Choroid plexus epithelial cell (primary cell): ENCODE results near the gene C2orf69.

Source experiments
- DNase-seq: peaks from one replicate; pipeline ENCODE4 v3.0.0-alpha.2; 2010; ENCODE audit warnings: low read depth
- H3K4me3 ChIP-seq: 2 replicates; pipeline ENCODE4 v1.5.1; 2011; ENCODE audit warnings: low read depth, mild to moderate bottlenecking, control low read depth, low read length, moderate library complexity
- TF ChIP-seq, protein P1 (sequence below): conservative IDR thresholded peaks from 2 replicates; pipeline ENCODE4 v1.5.1; 2011; ENCODE audit warnings: low read depth, mild to moderate bottlenecking, control low read depth, inconsistent platforms, low read length, moderate library complexity

C2orf69 gene

DNA sequence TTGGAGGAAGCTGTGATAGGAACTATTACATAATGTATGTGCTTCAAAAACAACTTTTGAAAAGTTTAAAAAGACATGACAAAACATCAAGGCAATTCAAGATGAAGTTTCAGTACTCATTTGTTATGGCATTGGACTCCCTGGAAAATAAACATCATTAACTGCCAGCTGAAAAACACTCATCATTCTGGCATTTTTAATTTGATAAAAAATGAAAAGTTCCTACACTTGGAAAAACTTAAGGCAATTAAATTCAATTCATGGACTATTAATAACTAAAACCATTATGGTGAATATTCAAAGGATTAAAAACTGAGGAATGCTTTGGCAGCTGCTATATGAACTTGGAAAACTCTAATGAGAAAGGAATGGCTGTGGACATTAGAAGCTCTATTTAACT lies 35.7 kb downstream of the C2orf69 start:
- H3K4me3 ChIP-seq, result no peak overlapping the region
- no peak for DNase-seq
- TF ChIP-seq, protein P1, sequence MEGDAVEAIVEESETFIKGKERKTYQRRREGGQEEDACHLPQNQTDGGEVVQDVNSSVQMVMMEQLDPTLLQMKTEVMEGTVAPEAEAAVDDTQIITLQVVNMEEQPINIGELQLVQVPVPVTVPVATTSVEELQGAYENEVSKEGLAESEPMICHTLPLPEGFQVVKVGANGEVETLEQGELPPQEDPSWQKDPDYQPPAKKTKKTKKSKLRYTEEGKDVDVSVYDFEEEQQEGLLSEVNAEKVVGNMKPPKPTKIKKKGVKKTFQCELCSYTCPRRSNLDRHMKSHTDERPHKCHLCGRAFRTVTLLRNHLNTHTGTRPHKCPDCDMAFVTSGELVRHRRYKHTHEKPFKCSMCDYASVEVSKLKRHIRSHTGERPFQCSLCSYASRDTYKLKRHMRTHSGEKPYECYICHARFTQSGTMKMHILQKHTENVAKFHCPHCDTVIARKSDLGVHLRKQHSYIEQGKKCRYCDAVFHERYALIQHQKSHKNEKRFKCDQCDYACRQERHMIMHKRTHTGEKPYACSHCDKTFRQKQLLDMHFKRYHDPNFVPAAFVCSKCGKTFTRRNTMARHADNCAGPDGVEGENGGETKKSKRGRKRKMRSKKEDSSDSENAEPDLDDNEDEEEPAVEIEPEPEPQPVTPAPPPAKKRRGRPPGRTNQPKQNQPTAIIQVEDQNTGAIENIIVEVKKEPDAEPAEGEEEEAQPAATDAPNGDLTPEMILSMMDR, result no peak

DNA sequence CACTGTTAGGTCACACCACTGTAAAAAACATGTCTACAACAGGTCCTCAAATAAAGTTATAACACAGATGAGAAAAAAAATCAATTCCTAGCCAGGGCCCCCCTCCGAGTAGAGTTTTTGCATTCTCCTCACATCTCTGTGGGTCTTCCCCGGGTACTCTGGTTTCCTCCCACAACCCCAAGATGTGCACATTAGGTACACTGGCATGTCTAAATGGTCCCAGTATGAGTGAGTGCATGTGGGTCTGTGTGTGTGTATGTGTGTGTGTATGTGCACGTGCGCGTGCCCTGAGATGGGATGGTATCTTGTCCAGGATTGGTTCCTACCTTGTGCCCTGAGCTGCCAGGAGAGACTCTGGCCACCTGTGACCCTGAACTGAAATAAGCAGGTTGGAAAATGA lies 39.3 kb downstream of the C2orf69 start:
- H3K4me3 ChIP-seq, result no peak overlapping the region
- TF ChIP-seq, protein P1, result no peak
- no peak for DNase-seq

DNA sequence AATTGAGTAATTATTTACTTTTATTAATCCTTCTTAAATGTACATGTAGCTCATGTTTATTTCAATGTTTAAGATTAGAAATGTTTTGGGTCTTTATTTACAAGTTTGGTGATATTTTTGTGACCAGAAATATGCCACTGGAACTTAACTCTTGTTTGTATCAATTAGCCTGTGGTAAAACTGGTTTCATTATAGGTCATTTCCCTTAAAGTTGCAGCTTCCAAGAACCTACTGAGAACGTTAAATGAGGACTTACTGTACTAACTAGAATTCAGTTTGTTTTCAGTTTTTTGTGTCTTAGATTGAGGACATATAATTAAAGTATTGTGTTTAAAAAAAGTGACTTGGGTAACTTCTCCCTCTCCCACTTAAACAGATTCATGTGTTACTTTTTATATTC lies 39.9 kb downstream of the C2orf69 start:
- TF ChIP-seq, protein P1, result no peak
- DNase-seq, result no peak
- no peak overlapping the region for H3K4me3 ChIP-seq

DNA sequence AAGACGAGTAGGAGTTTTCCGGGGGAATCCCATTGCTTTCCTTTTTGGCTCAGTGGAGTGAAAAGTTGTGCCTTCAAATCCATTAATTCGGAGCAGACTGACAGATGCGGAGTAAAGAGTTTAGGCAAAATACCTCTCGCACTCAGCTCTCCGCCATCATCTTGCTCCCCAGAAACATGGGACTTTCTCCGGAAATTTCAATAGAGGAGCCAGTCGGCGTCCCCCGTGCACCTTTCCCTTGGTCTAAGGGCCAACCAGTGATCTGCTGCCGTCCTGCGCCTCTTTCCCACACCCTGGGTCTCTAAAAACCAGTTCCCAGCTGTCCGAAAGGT lies 43.9 kb downstream of the C2orf69 start:
- peak overlapping the region; percentile 91 for H3K4me3 ChIP-seq
- peak; percentile 63 for DNase-seq
- TF ChIP-seq, protein P1, result no peak

DNA sequence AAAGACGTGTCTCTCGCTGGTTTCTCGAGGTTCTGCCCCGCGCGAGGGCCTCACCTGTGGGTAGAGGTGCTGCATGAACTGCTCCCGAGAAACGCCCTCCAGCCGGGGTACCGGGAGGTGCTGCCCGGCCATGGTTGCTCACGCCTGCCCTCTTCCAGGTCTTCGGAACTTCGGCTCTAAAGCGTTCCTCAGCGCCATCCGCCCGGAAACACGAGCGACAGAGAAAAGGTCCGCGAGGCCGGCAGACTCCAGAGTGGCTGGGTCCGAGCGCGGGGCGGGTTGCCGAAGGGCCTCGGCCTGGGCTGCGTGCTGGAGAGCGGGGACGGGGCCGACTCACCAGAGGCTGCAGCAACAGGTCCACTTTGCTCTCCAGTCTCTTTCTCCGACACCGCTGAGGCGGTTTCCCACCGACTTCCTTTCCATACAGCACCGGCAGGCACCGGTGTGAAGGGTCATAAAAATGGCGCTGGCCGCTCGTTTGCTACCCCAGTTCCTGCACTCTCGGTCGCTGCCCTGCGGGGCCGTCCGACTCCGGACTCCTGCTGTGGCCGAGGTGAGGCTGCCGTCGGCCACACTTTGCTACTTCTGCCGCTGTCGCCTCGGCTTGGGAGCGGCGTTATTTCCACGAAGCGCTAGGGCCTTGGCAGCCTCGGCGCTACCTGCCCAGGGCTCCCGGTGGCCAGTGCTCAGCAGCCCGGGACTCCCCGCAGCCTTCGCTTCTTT lies 44.4 kb downstream of the C2orf69 start, which contains the start of the genes MAIP1 and TYW5:
Gene MAIP1, plus strand, starts transcription at position 244 of the 723 bp plus-strand sequence. Its CDS starts 217 bp downstream, at position 461.
Gene TYW5, minus strand, starts transcription at position 153 of the 723 bp plus-strand sequence. Its CDS starts 21 bp downstream, at position 132.
- peak within 1 kb of the TSS; percentile 91 for H3K4me3 ChIP-seq
- TF ChIP-seq, protein P1, result peak; percentile 34
- DNase-seq, result peak; percentile 86

DNA sequence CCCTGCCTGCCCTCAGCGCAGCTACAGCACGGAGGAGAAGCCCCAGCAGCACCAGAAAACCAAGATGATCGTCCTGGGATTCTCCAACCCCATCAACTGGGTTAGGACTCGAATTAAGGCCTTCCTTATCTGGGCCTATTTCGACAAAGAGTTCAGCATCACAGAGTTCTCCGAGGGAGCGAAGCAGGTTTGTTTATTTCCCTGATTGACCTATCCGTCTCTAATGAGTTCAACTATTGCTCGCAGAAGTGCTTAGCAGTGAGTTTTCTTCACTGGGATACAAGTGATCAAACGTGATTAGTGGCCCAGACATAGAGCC lies 44.9 kb downstream of the C2orf69 start:
- DNase-seq, result no peak
- TF ChIP-seq, protein P1, result no peak
- H3K4me3 ChIP-seq, result peak overlapping the region; percentile 91

DNA sequence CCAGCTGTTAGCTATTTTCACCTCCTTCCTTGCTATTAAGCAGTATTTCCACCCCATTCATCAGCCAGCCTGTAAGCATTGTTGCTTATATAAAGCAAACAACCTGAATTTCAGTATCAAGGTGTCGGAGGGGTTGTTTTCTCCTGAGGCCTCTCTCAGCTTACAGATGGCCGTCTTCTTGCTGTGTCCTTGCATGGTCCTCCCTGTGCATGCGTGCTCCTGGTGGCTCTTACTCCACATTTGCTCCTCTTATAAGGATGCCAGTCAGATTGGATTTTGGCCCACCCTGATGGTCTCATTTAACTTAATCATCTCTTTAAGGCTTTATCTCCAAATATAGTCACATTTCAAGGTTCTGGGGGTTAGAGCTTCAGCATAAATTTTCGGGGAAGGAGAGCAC lies 46.9 kb downstream of the C2orf69 start:
- TF ChIP-seq, protein P1, result no peak
- no peak for DNase-seq
- H3K4me3 ChIP-seq, result no peak overlapping the region
